Measurements from ENCODE around the gene HK1. TPM values are rescaled to one million over a fixed set of nuclear protein-coding genes. Genes with fewer than 3 reads are reported as not detected.
A peak's percentile ranks its signal among the peaks of the same experiment; 100 is the strongest.

The HK1 gene
- total RNA-seq, 1 experiment from 2014 or later: 98.8 TPM

- H2BK20ac ChIP-seq (ENCODE audit: low read depth, low read length, poor library complexity, severe bottlenecking): no peak overlapping the region
- H3K9me3 Mint-ChIP-seq: no peaks in the 10 kb centered on the region
- H3K79me2 ChIP-seq (ENCODE audit: insufficient read depth, low read length): peaks cover 48% of the 10 kb centered on the region
- no peaks in the 10 kb centered on the region for H4K20me1 ChIP-seq (ENCODE audit: control insufficient read depth, insufficient read depth, insufficient read length)
- H3K23ac ChIP-seq (ENCODE audit: insufficient read length, low read depth, low read length): no peak overlapping the region
- H3K4me1 ChIP-seq (ENCODE audit: insufficient read depth, low read length): peaks cover 30% of the 10 kb centered on the region; the same call in 1 of the 2 replicates
- no peak overlapping the region for H2AFZ ChIP-seq (ENCODE audit: low read length)
- peak overlapping the region; percentile 89 to 96 for H3K4me3 Mint-ChIP-seq
- no peak overlapping the region for H2BK12ac ChIP-seq (ENCODE audit: insufficient read length, low read depth, low read length)
- H2AK5ac ChIP-seq (ENCODE audit: insufficient read length, low read length): no peak overlapping the region
- H3K27me3 Mint-ChIP-seq (ENCODE audit: low read depth): no peaks in the 10 kb centered on the region; the same call in 1 of the 2 replicates
- peaks cover 12% of the 10 kb centered on the region for H3K23me2 ChIP-seq (ENCODE audit: insufficient read length, low read depth, low read length, poor library complexity, severe bottlenecking)
- no peak overlapping the region for H2BK120ac ChIP-seq (ENCODE audit: low read depth, low read length, poor library complexity, severe bottlenecking)
- H3K14ac ChIP-seq (ENCODE audit: insufficient read depth, low read length): no peak overlapping the region
- no peak overlapping the region for H3T11ph ChIP-seq (ENCODE audit: low read length)
- TF ChIP-seq, protein P1, sequence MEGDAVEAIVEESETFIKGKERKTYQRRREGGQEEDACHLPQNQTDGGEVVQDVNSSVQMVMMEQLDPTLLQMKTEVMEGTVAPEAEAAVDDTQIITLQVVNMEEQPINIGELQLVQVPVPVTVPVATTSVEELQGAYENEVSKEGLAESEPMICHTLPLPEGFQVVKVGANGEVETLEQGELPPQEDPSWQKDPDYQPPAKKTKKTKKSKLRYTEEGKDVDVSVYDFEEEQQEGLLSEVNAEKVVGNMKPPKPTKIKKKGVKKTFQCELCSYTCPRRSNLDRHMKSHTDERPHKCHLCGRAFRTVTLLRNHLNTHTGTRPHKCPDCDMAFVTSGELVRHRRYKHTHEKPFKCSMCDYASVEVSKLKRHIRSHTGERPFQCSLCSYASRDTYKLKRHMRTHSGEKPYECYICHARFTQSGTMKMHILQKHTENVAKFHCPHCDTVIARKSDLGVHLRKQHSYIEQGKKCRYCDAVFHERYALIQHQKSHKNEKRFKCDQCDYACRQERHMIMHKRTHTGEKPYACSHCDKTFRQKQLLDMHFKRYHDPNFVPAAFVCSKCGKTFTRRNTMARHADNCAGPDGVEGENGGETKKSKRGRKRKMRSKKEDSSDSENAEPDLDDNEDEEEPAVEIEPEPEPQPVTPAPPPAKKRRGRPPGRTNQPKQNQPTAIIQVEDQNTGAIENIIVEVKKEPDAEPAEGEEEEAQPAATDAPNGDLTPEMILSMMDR (conservative IDR thresholded peaks at IDR 0.05): no peak
- H4K8ac ChIP-seq (replicated peaks; ENCODE audit: insufficient read length, low read depth, low read length): no peak overlapping the region
- peaks cover 3% of the 10 kb centered on the region for H3K79me1 ChIP-seq (ENCODE audit: insufficient read depth, low read depth, low read length, poor library complexity, severe bottlenecking)
- peaks cover 43% of the 10 kb centered on the region in 2 experiments for H3K4me1 Mint-ChIP-seq
- no peak overlapping the region for H2BK15ac ChIP-seq (ENCODE audit: low read depth, low read length)
- H3K4ac ChIP-seq (ENCODE audit: low read depth, low read length): no peak overlapping the region
- H4K5ac ChIP-seq (ENCODE audit: insufficient read length, low read depth, low read length): no peak overlapping the region
- peak overlapping the region in 2 of 3 experiments; percentile 73 to 96; a peak in 4 of 7 replicates for H3K27ac Mint-ChIP-seq
- H3K27me3 ChIP-seq (ENCODE audit: insufficient read depth, low read length): no peaks in the 10 kb centered on the region
- H3K36me3 Mint-ChIP-seq (ENCODE audit: insufficient read depth in 1 of 3, low read depth in 3 of 3): peaks cover 0 to 4% (median 0%) of the 10 kb centered on the region in 3 experiments; a peak in 2 of 7 replicates
- no peak overlapping the region for H3K56ac ChIP-seq (ENCODE audit: insufficient read length, low read depth, low read length)
- H3K9me3 ChIP-seq (ENCODE audit: control insufficient read depth, low read depth, low read length): no peaks in the 10 kb centered on the region
- H3K27ac ChIP-seq (ENCODE audit: insufficient read length, low read depth, low read length): no peak overlapping the region
- peak overlapping the region; percentile 21 for H3K9ac ChIP-seq (ENCODE audit: extremely low read depth, insufficient read length, low read length)
- H2BK5ac ChIP-seq (ENCODE audit: insufficient read length, low read length): no peak overlapping the region
- no peak overlapping the region for H4K91ac ChIP-seq (ENCODE audit: insufficient read length, low read depth, low read length)
- H3K4me2 ChIP-seq (ENCODE audit: insufficient read depth, insufficient read length, low read length): peak overlapping the region; percentile 99
- no CpG with 5 or more reads among the region's 73 CpGs for WGBS (ENCODE audit: extremely low coverage, insufficient read length, low lambda C conversion rate)
- no peak for DNase-seq
- no peak overlapping the region for H3K18ac ChIP-seq (ENCODE audit: insufficient read length, low read depth, low read length)
These were observed 40.8 kb downstream of the HK1 start for GRCh38 chr10:69318867-69319727.

All from H9 (cell line).